Activated CD4-positive, CD25-positive, alpha-beta regulatory T cell treated with anti-CD3 and anti-CD28 coated beads, Interleukin-2, amount 50 U/mL, for 24 hours (primary cell): ENCODE results near the gene PPP6C.
"Not testable (repeated sequence)": the region's sequence is repeated elsewhere in the genome, so short reads cannot be mapped to it uniquely, and the experiment has no call there.

ENCODE experiments used
- ATAC-seq, 2 donors: fragments of 150-1000 bp; cut with Tn5 transposase; one replicate each; pipeline ENCODE4 v1.10.0; 2021; ENCODE audit warnings: mild to moderate bottlenecking in 1 of 2, moderate library complexity in 1 of 2

The PPP6C gene

DNA sequence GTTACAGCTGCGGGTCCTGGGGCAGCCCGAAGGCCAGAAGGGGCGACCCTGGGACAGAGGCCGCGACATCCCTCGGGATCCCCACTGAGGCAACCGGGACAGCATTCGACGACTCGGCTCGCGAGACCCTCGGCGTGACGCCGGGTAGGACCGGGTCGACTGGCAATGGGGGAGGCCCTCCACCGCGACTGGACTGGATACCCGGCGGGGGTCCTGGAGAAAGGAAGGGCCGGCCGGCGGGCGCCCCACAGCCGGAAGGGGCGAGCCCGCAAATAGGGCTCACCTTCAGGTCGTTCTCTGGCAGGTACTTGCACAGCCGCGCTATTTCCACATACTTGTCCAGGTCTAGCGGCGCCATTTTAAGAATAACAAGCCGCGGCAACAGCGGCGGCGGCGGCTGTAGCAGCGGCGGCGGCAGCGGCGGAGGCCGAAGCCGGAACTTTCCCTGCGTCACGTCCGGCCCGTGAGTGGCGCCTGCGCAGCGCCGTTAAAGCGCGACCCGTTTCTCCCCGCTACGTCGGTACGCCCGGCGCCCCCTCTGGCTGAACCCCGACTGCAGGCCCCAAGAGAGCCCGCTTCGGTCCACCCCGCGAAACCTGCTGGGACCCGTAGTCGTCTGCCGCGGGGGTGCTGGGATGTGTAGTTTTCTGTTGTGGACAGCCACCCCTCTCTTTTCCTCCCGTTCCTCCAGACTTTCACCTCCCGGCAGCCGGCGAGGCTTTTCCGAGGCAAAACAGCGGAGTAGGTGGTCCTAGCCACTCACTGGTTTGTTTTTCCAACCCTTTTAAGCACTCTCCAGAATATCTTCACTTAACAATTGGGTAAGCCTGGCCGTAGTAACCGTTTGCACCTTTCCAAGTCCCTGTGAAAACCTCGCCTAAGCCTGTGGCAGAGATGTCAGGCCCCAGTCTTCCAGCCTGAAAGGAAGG is at the start of gene PPP6C:
Gene PPP6C (minus strand): TSS at position 443 of the 929 bp plus-strand sequence. CDS start 85 bp downstream, at position 358.
- ATAC-seq, result peak; percentile 95 to 97

DNA sequence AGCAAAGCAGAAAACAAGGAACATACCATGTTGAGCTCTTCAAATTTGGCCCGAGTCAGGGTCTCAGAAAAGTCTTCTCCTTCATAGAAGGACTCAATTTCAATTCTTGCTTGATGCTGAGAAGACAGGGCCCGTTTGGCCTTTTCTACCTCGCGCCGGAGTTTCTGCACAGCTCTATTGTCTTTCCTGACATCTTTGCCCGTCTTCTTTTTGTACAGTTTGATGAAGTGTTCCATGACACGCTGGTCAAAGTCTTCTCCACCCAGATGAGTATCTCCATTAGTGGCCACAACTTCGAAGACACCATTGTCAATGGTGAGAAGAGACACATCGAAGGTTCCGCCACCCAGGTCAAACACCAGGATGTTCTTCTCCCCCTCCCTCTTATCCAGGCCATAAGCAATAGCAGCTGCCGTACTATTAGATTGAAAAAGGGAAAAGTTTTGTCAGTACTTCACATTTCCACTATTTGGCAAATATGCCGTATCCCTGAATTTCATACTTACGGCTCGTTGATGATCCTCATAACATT is 49.4 kb upstream of the PPP6C start:
- ATAC-seq, result no peak

- no peak for ATAC-seq
Observed at GRCh38 chr9:125238127-125238914, 48.7 kb upstream of the PPP6C start.

DNA sequence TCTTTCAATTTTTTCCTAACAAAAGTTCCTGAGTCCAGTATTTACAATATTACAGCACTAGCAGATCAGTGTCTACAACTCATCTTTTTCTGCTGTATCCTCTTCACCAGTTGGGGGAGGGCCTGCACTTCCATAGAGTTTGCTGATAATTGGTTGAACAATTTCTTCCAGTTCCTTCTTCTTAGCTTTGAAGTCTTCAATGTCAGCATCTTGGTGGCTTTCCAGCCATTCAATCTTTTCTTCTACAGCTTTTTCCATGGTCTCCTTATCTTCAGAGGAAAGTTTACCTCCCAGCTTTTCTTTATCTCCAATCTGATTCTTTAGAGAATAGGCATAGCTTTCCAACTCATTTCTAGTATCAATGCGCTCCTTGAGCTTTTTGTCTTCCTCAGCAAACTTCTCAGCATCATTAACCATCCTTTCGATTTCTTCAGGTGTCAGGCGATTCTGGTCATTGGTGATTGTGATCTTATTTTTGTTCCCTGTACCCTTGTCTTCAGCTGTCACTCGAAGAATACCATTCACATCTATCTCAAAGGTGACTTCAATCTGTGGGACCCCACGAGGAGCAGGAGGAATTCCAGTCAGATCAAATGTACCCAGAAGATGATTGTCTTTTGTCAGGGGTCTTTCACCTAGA is 47.0 kb upstream of the PPP6C start:
- ATAC-seq, result not testable (repeated sequence)

- ATAC-seq, result no peak
Observed at GRCh38 chr9:125235804-125236519, 46.4 kb upstream of the PPP6C start.

DNA sequence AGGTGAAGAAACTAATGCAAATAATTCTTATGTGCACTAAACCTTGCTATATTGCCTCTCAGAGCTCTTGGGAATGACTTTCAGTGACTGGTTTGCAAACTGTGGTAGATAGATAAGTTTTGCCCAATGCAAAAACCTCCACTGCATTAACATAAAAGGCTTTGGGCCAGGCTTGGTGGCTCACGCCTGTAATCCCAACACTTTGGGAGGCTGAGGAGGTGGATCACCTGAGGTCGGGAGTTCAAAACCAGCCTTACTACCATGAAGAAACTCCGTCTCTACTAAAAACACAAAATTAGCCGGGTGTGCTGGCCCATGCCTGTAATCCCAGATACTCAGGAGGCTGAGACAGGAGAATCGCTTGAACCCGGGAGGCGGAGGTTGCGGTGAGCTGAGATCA is 44.5 kb upstream of the PPP6C start:
- ATAC-seq, result not testable (repeated sequence)

DNA sequence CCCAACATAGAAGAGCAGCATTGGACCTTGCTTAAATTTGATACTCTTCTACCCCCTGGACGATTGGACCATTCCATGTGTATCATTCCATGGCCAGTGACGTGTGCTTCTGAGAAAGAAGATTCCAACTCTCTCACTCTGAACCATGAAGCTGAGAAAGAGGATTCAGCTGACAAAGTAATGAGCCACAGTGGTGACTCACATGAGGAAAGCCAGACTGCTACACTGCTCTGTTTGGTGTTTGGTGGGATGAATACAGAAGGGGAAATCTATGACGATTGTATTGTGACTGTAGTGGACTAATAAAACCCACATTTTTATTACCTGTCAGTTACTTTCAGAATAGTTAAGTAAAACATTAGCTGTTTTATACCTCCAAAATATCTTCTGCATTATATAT is 44.1 kb upstream of the PPP6C start:
- ATAC-seq, result peak; percentile 29 to 36

- no peak for ATAC-seq
Observed at GRCh38 chr9:125227761-125228160, 38.2 kb upstream of the PPP6C start.

GRCh38 chr9:125224858-125225257 is 35.3 kb upstream of the PPP6C start:
- ATAC-seq, result not testable (repeated sequence)

GRCh38 chr9:125218621-125219020 is 29.0 kb upstream of the PPP6C start:
- ATAC-seq, result no peak

- no peak for ATAC-seq
Observed at GRCh38 chr9:125214186-125214585, 24.6 kb upstream of the PPP6C start.

- ATAC-seq, result no peak
Observed at GRCh38 chr9:125204477-125204876, 14.9 kb upstream of the PPP6C start.

DNA sequence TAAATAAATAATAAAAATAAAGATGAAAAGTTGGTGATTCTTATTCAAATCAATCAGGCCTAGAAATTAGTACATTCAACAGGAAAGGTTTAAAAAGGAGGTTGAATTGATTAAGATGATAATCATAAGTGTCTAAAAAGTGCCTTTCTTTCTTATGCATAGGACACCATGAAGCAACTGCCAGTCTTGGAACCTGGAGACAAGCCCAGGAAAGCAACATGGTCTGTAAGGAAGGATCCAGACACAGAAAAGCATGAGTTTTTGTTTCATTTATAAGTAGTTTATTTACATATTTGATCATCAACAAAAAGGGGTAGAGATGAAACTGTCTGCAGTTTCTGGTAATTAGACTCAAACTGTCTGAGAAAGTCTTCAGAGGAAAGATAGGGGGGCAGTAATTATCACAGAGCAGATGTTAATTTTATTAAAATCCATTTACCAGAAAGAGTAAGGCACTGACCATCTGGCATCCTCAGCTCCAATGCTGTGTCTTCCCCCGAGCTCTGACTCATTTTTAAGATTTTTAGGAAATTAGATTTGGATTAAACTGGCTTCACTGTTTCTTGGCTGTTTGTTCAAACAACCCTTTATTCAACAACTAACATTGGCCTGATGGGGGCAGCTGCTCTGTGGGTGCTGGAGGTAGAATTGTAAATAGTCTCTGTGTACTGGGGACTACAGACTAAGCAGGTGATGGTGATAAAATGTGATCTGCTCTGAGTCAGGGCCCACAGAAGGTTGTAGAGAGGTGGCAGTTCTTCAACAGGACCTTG is 13.4 kb upstream of the PPP6C start:
- ATAC-seq, result no peak

DNA sequence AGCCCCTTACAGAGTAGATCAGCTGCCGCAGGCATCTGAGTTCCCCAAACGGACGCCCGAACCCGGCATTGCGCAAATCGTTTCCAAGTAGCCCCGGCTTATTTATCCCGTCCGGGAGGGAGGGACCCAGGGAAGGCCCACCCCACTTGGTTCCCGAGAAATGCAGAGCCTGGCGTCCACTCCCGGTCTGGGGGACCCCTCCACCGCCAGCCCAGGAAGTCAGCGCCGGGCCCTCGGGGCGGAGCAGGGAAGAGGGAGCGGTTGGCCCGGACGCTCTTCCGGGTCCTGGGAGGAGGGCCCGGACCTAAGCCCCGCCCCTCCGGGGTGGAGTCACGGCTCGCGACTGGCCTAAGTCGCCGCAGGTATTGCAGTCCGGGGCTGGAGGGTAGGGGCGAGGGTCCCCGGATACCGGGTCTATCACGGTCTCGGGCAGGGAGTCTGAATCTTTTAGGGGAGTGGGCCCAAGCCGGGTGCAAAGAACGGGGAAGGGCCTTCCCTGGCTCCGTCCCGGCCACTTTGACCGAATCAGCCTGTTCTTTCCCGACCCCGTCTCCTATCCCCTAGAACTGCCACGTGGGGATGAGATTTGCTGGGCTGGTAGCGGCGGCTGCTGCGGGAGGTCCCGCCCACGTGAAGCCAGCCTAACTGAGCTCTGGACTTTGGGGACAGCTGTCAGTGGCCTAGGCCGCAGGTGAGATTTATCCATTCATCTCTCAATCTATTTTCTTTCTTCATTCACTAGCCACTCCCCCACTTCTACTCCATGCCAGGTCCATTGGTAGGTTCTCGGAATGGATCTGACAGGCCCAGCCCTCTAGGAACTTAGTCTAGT is 10.8 kb upstream of the PPP6C start, which contains the start of gene RABEPK:
Gene RABEPK (plus strand): TSS at position 327 of the 832 bp plus-strand sequence. CDS start 2,472 bp downstream, outside the sequence.
- ATAC-seq, result peak; percentile 99

DNA sequence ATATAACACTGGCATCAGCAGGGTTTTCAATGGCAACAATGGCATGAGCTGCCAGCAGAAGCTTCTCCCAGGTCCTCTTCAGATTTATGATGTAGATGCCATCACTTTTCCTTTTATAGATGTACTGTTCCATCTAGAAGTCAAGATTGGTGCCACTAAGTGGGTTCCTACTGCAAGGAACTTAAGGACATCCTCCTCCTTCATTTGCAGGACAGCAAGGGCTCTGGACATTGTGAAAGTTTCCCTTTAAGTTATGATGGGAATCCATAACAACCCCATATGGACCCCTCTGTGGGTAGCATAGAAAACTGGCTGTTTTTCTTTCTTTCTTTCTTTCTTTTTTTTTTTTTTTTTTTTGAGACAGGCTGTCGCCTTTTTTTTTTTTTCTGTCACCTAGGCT is 6.0 kb upstream of the PPP6C start:
- not testable (repeated sequence) for ATAC-seq

- not testable (repeated sequence) for ATAC-seq
Observed at GRCh38 chr9:125194466-125194865, 4.9 kb upstream of the PPP6C start.

DNA sequence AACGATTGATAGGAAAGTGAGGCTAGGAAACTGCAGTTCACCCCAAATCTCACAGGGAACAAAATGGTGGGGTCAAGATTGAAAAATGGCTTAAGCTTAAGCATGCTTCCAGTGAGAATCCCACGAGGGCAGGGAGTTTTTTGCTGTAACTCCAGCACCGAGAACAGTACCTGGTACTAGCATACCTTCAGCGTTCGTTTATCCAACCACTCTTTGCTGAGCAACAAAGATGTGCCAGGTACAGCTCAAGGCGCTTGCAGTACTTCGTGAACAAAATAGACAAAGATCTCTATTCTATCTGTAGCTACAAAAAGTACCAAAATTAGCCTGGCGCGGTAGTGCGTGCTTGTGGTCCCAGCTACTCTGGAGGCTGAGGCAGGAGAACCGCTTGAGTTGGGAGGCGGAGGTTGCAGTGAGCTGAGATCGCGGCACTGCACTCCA is 778 bp upstream of the PPP6C start:
- no peak for ATAC-seq

GRCh38 chr9:125189011-125189360 is 617 bp downstream of the PPP6C start:
- ATAC-seq, result peak in 1 of 2 donors; percentile 4

- ATAC-seq, result no peak
Observed at GRCh38 chr9:125183561-125183960, 6.0 kb downstream of the PPP6C start.

DNA sequence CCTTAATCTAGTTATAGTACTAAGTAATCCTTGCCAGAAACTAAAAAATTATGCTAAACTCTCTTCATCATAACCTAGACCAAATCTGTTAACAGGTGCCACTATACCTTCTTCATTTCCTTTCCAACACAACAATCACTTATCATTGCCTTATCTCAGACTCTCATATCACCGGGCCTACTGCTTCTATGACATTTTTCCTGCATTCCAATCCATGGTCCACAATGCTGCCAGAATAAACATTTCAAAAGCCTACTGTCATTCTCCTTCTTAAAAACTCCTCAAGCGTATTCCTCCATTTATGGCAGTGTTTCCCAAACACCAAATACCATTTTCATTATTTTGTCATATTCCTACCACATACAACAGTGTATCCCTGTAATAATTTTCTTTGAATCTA is 6.5 kb downstream of the PPP6C start:
- no peak for ATAC-seq
